HG03442 (cell line): Measurements from ENCODE around the gene TNKS2.
"Not testable (repeated sequence)": the region's sequence is repeated elsewhere in the genome, so short reads cannot be mapped to it uniquely, and the experiment has no call there.

Experiments used
- ATAC-seq: cut with Tn5 transposase; IDR thresholded peaks from one replicate; pipeline ENCODE4 v1.9.1; 2021; ENCODE audit warnings: mild to moderate bottlenecking, moderate library complexity; ENCODE audit not compliant: unreplicated experiment

Gene TNKS2

GRCh38 chr10:91796331-91797047 lies 1.7 kb upstream of the TNKS2 start:
- ATAC-seq: peak; percentile 34

GRCh38 chr10:91797048-91797690 lies 1.1 kb upstream of the TNKS2 start:
- ATAC-seq: no peak

- ATAC-seq: peak; percentile 35
These were observed 704 bp downstream of the TNKS2 start for GRCh38 chr10:91798649-91799611.

- no peak for ATAC-seq
These were observed 1.4 kb downstream of the TNKS2 start for GRCh38 chr10:91799612-91799975.

GRCh38 chr10:91800182-91800581 lies 2.0 kb downstream of the TNKS2 start:
- no peak for ATAC-seq

GRCh38 chr10:91800756-91801155 lies 2.5 kb downstream of the TNKS2 start:
- ATAC-seq: no peak

GRCh38 chr10:91803386-91804125 lies 5.3 kb downstream of the TNKS2 start:
- ATAC-seq: no peak

- no peak for ATAC-seq
These were observed 5.9 kb downstream of the TNKS2 start for GRCh38 chr10:91804126-91804510.

GRCh38 chr10:91805110-91805838 lies 7.0 kb downstream of the TNKS2 start:
- no peak for ATAC-seq

GRCh38 chr10:91807264-91807663 lies 9.0 kb downstream of the TNKS2 start:
- not testable (repeated sequence) for ATAC-seq

GRCh38 chr10:91813251-91813650 lies 15.0 kb downstream of the TNKS2 start:
- ATAC-seq: no peak

GRCh38 chr10:91816981-91817380 lies 18.8 kb downstream of the TNKS2 start:
- no peak for ATAC-seq

- ATAC-seq: no peak
These were observed 21.9 kb downstream of the TNKS2 start for GRCh38 chr10:91820144-91820543.

- ATAC-seq: no peak
These were observed 25.9 kb downstream of the TNKS2 start for GRCh38 chr10:91824076-91824475.

- ATAC-seq: no peak
These were observed 31.0 kb downstream of the TNKS2 start for GRCh38 chr10:91829268-91829667.

- ATAC-seq: no peak
These were observed 40.0 kb downstream of the TNKS2 start for GRCh38 chr10:91838199-91838598.

- ATAC-seq: no peak
These were observed 44.9 kb downstream of the TNKS2 start for GRCh38 chr10:91843083-91843482.

- no peak for ATAC-seq
These were observed 58.4 kb downstream of the TNKS2 start for GRCh38 chr10:91856637-91857036.

- no peak for ATAC-seq
These were observed 62.7 kb downstream of the TNKS2 start for GRCh38 chr10:91860885-91861284.

- no peak for ATAC-seq
These were observed 65.9 kb downstream of the TNKS2 start for GRCh38 chr10:91864099-91864498.
